IPS-20b (cell line): ENCODE measurements around the gene RUFY3.
"Not testable (repeated sequence)": the region's sequence is repeated elsewhere in the genome, so short reads cannot be mapped to it uniquely, and the experiment has no call there.

Experiments
- H3K27ac ChIP-seq: one replicate; pipeline ENCODE4 v1.5.1; 2013; ENCODE audit warnings: low read length
- H3K27me3 ChIP-seq: 2 replicates; pipeline ENCODE4 v1.6.1; 2013; ENCODE audit warnings: mild to moderate bottlenecking, low read length, inconsistent platforms; ENCODE audit not compliant: insufficient read depth
- H3K36me3 ChIP-seq: 2 replicates; pipeline ENCODE4 v1.6.1; 2013; ENCODE audit warnings: low read depth, mild to moderate bottlenecking, inconsistent platforms, low read length, moderate library complexity; ENCODE audit not compliant: insufficient read depth
- H3K4me1 ChIP-seq: 2 replicates; pipeline ENCODE4 v1.6.1; 2013; ENCODE audit warnings: mild to moderate bottlenecking, control low read depth, inconsistent platforms, low read length, moderate library complexity; ENCODE audit not compliant: insufficient read depth
- H3K4me3 ChIP-seq: 2 replicates; pipeline ENCODE4 v1.5.1; 2013; ENCODE audit warnings: mild to moderate bottlenecking, low read length, inconsistent platforms
- H3K9ac ChIP-seq: 2 replicates; pipeline ENCODE4 v1.6.1; 2013; ENCODE audit warnings: low read depth, mild to moderate bottlenecking, inconsistent platforms, low read length, moderate library complexity
- H3K9me3 ChIP-seq: 2 replicates; pipeline ENCODE4 v1.6.1; 2013; ENCODE audit warnings: mild to moderate bottlenecking, low read depth, low read length, inconsistent platforms; ENCODE audit not compliant: insufficient read depth

The RUFY3 gene

GRCh38 chr4:70724463-70724862, 2.7 kb downstream of the RUFY3 start:
- Histone ChIP-seq H3K9me3 (no peaks in the 10 kb centered on the region), H3K27me3 (no peaks in the 10 kb centered on the region), H3K36me3 (no peaks in the 10 kb centered on the region), H3K4me1 (peaks cover 10% of the 10 kb centered on the region; the same call in 1 of the 2 replicates), H3K9ac (no peak overlapping the region), H3K4me3 (no peak overlapping the region), H3K27ac (no peak overlapping the region)

GRCh38 chr4:70725633-70726032, 3.9 kb downstream of the RUFY3 start:
- H3K27me3 ChIP-seq, result no peaks in the 10 kb centered on the region

GRCh38 chr4:70726515-70726914, 4.8 kb downstream of the RUFY3 start:
- H3K9me3 ChIP-seq, H3K36me3 ChIP-seq, H3K27ac ChIP-seq, H3K9ac ChIP-seq, H3K27me3 ChIP-seq, H3K4me3 ChIP-seq: not testable (repeated sequence)
- peaks cover 10% of the 10 kb centered on the region; the same call in 1 of the 2 replicates for H3K4me1 ChIP-seq

More at GRCh38 chr4:70725633-70726032, 3.9 kb downstream of the RUFY3 start:
- Histone ChIP-seq H3K27ac (no peak overlapping the region), H3K9ac (no peak overlapping the region), H3K36me3 (no peaks in the 10 kb centered on the region), H3K4me3 (no peak overlapping the region), H3K4me1 (peaks cover 10% of the 10 kb centered on the region; the same call in 1 of the 2 replicates), H3K9me3 (no peaks in the 10 kb centered on the region)

- H3K27ac ChIP-seq, result no peak overlapping the region
- no peaks in the 10 kb centered on the region for H3K4me1 ChIP-seq
- H3K4me3 ChIP-seq, result no peak overlapping the region
- no peaks in the 10 kb centered on the region for H3K36me3 ChIP-seq
- H3K27me3 ChIP-seq, result no peaks in the 10 kb centered on the region
- H3K9me3 ChIP-seq, result no peaks in the 10 kb centered on the region
- no peak overlapping the region for H3K9ac ChIP-seq
Measured at GRCh38 chr4:70728091-70728490, 6.3 kb downstream of the RUFY3 start.

GRCh38 chr4:70732878-70733277, 11.1 kb downstream of the RUFY3 start:
- not testable (repeated sequence) for H3K9ac ChIP-seq, H3K4me3 ChIP-seq, H3K36me3 ChIP-seq, H3K9me3 ChIP-seq, H3K4me1 ChIP-seq, H3K27ac ChIP-seq, H3K27me3 ChIP-seq

GRCh38 chr4:70734168-70734954, 12.6 kb downstream of the RUFY3 start:
- Histone ChIP-seq H3K27me3 (no peaks in the 10 kb centered on the region), H3K4me3 (no peak overlapping the region), H3K9ac (no peak overlapping the region), H3K9me3 (no peaks in the 10 kb centered on the region), H3K36me3 (no peaks in the 10 kb centered on the region), H3K27ac (no peak overlapping the region), H3K4me1 (peaks cover 4% of the 10 kb centered on the region)

- H3K27ac ChIP-seq, result no peak overlapping the region
Measured at GRCh38 chr4:70734971-70735370, 13.2 kb downstream of the RUFY3 start.

GRCh38 chr4:70735915-70736314, 14.2 kb downstream of the RUFY3 start:
- not testable (repeated sequence) for H3K27me3 ChIP-seq, H3K9ac ChIP-seq, H3K27ac ChIP-seq, H3K9me3 ChIP-seq, H3K36me3 ChIP-seq, H3K4me1 ChIP-seq, H3K4me3 ChIP-seq

More at GRCh38 chr4:70734971-70735370, 13.2 kb downstream of the RUFY3 start:
- H3K4me1 ChIP-seq, result peaks cover 4% of the 10 kb centered on the region
- no peaks in the 10 kb centered on the region for H3K27me3 ChIP-seq
- H3K36me3 ChIP-seq, result no peaks in the 10 kb centered on the region
- H3K9ac ChIP-seq, result no peak overlapping the region
- no peaks in the 10 kb centered on the region for H3K9me3 ChIP-seq
- no peak overlapping the region for H3K4me3 ChIP-seq

GRCh38 chr4:70737006-70737405, 15.2 kb downstream of the RUFY3 start:
- H3K27ac ChIP-seq, result no peak overlapping the region
- no peak overlapping the region for H3K4me3 ChIP-seq
- no peaks in the 10 kb centered on the region for H3K27me3 ChIP-seq
- H3K36me3 ChIP-seq, result no peaks in the 10 kb centered on the region
- H3K9me3 ChIP-seq, result no peaks in the 10 kb centered on the region
- peaks cover 11% of the 10 kb centered on the region for H3K4me1 ChIP-seq
- no peak overlapping the region for H3K9ac ChIP-seq

- Histone ChIP-seq H3K9me3 (no peaks in the 10 kb centered on the region), H3K4me3 (no peak overlapping the region), H3K27ac (no peak overlapping the region), H3K27me3 (no peaks in the 10 kb centered on the region), H3K9ac (no peak overlapping the region), H3K4me1 (peaks cover 16% of the 10 kb centered on the region), H3K36me3 (no peaks in the 10 kb centered on the region)
Measured at GRCh38 chr4:70737409-70737808, 15.6 kb downstream of the RUFY3 start.

- peaks cover 14% of the 10 kb centered on the region; the same call in 1 of the 2 replicates for H3K4me1 ChIP-seq
- no peak overlapping the region for H3K27ac ChIP-seq
- H3K36me3 ChIP-seq, result no peaks in the 10 kb centered on the region
- no peak overlapping the region for H3K9ac ChIP-seq
- H3K4me3 ChIP-seq, result no peak overlapping the region
- no peaks in the 10 kb centered on the region for H3K27me3 ChIP-seq
- H3K9me3 ChIP-seq, result no peaks in the 10 kb centered on the region
Measured at GRCh38 chr4:70739496-70740337, 18.0 kb downstream of the RUFY3 start.
